OCI-LY7 (cell line): ENCODE measurements around the gene NCKAP1.

Source experiments
- CTCF ChIP-seq: fragments of 200-600 bp; sonication (generic); conservative IDR thresholded peaks from 2 replicates; pipeline ENCODE4 v1.5.1; 2014; ENCODE audit warnings: mild to moderate bottlenecking, antibody characterized with exemption, low read length, moderate library complexity, mixed read lengths
- EZH2phosphoT487 ChIP-seq: fragments of 200-600 bp; sonication (generic); IDR thresholded peaks from 2 replicates; pipeline ENCODE4 v1.6.1; 2018; ENCODE audit warnings: low read depth, borderline replicate concordance, mild to moderate bottlenecking, mixed run types, antibody characterized with exemption, low read length, moderate library complexity, mixed read lengths

DNA sequence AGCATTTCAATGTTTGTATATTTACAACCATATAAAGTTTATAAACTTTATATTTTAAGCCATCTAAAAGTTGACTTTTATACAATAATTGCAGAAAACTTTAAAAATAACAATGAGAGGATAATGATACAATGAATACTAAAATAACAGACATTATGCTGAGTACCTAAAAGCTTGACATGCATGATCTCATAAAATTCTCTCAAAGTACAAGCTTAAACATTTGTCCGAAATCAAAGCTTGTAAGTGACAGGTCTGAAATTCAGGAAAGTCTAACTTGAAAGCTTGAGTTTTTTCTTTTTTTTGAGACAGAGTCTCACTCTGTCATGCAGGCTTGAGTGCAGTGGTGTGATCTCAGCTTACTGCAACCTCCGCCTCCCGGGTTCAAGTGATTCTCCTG lies 87.7 kb downstream of the NCKAP1 start:
- TF ChIP-seq CTCF (no peak), EZH2phosphoT487 (no peak)
